Measurements from ENCODE around the gene MEDAG. TPM values are rescaled to one million over a fixed set of nuclear protein-coding genes. Genes with fewer than 3 reads are reported as not detected.

The MEDAG gene
- total RNA-seq, 3 donors from 2014 or later (not counting 1 experiment from before 2014, with no cell fraction given) = not detected

DNA sequence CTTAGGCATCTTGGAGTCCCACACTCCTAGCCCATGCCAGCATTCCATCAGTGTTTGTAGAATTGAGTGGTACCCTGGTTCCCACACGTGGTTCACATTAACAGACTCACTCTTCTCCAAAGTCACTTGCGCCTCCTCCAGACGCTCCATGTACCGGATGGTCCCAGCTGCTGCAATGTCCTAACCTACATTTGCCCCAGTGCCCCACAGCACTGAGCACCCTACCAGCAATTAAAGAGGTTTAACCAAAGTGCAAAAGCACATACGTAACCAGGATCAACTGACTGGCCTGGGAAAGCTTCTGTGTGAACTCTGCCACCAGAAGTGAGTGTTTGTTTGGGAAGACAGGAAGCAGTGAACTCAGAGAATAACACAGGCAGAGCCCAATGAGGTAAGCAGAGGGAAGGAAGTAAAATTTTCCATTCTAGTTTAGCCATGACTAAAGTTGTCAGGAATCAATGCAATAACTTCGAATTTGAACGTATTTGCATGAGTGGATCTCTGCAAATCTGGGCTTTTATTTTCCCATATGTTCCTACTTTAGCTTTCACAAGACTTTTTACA is 7.3 kb upstream of the MEDAG start:
- Histone ChIP-seq H3K4me1 (ENCODE audit: control insufficient read depth, insufficient read depth, low read length) (no peaks in the 10 kb centered on the region), H3K27ac (ENCODE audit: low read length) (no peak overlapping the region), H3K9me3 (ENCODE audit: control insufficient read depth, insufficient read depth, low read length) (no peaks in the 10 kb centered on the region), H3K36me3 (ENCODE audit: control insufficient read depth, insufficient read depth, low read length) (no peaks in the 10 kb centered on the region), H3K4me3 (ENCODE audit: low read length) (no peak overlapping the region), H3K27me3 (ENCODE audit: control insufficient read depth, insufficient read depth, low read length) (no peaks in the 10 kb centered on the region)
- H3K27me3 Mint-ChIP-seq (ENCODE audit: low read depth in 2 of 2) = peaks cover 23 to 28% of the 10 kb centered on the region in 2 donors
- no peaks in the 10 kb centered on the region for H3K36me3 Mint-ChIP-seq
- ATAC-seq (peak in 1 of 3 donors; percentile 38), DNase-seq (no peak)
- H3K4me3 Mint-ChIP-seq = no peak overlapping the region
- 57% methylated on average over 7 of the region's 7 CpGs for WGBS (ENCODE audit: insufficient coverage)
- H3K9me3 Mint-ChIP-seq = no peaks in the 10 kb centered on the region
- no peak overlapping the region for H3K27ac Mint-ChIP-seq
- TF ChIP-seq, protein P1, sequence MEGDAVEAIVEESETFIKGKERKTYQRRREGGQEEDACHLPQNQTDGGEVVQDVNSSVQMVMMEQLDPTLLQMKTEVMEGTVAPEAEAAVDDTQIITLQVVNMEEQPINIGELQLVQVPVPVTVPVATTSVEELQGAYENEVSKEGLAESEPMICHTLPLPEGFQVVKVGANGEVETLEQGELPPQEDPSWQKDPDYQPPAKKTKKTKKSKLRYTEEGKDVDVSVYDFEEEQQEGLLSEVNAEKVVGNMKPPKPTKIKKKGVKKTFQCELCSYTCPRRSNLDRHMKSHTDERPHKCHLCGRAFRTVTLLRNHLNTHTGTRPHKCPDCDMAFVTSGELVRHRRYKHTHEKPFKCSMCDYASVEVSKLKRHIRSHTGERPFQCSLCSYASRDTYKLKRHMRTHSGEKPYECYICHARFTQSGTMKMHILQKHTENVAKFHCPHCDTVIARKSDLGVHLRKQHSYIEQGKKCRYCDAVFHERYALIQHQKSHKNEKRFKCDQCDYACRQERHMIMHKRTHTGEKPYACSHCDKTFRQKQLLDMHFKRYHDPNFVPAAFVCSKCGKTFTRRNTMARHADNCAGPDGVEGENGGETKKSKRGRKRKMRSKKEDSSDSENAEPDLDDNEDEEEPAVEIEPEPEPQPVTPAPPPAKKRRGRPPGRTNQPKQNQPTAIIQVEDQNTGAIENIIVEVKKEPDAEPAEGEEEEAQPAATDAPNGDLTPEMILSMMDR (IDR thresholded peaks at IDR 0.05) = no peak
- peaks cover 0 to 6% of the 10 kb centered on the region in 2 donors for H3K4me1 Mint-ChIP-seq
- intact Hi-C loops (cut with micrococcal nuclease) = no loop called here

DNA sequence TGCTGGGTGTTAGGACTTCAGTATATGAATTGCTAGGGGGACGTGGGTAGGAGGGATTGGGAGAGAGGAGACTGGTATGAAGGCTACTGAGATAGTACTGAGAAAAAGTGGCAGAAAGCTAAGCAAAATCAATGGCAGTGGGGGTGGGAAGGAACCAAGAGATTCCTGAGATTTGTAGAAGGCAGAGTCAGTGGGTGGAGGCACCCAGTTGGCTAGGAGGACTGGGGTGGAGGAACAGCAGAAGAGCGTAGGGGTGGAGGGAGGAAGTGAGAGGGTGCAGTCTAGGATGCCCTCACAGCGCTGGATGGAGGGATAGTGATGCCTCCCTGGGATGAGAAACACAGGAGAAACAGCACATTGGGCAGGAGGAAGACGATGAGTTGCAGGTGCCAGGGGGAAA is 5.6 kb upstream of the MEDAG start:
- Mint-ChIP-seq H3K27me3 (ENCODE audit: low read depth in 2 of 2) (peaks cover 35 to 45% of the 10 kb centered on the region in 2 donors), H3K36me3 (no peaks in the 10 kb centered on the region), H3K9me3 (no peaks in the 10 kb centered on the region), H3K4me3 (no peak overlapping the region), H3K27ac (no peak overlapping the region), H3K4me1 (peaks cover 2 to 6% of the 10 kb centered on the region in 2 donors)
- 76% methylated on average over 4 of the region's 4 CpGs for WGBS (ENCODE audit: insufficient coverage)
- Histone ChIP-seq H3K27ac (ENCODE audit: low read length) (no peak overlapping the region), H3K27me3 (ENCODE audit: control insufficient read depth, insufficient read depth, low read length) (peaks cover 2% of the 10 kb centered on the region), H3K4me3 (ENCODE audit: low read length) (no peak overlapping the region), H3K4me1 (ENCODE audit: control insufficient read depth, insufficient read depth, low read length) (no peaks in the 10 kb centered on the region), H3K9me3 (ENCODE audit: control insufficient read depth, insufficient read depth, low read length) (no peaks in the 10 kb centered on the region), H3K36me3 (ENCODE audit: control insufficient read depth, insufficient read depth, low read length) (no peaks in the 10 kb centered on the region)
- intact Hi-C loops (cut with micrococcal nuclease) = no loop called here
- ATAC-seq (no peak), DNase-seq (no peak)
- TF ChIP-seq, protein P1 (IDR thresholded peaks at IDR 0.05) = no peak

DNA sequence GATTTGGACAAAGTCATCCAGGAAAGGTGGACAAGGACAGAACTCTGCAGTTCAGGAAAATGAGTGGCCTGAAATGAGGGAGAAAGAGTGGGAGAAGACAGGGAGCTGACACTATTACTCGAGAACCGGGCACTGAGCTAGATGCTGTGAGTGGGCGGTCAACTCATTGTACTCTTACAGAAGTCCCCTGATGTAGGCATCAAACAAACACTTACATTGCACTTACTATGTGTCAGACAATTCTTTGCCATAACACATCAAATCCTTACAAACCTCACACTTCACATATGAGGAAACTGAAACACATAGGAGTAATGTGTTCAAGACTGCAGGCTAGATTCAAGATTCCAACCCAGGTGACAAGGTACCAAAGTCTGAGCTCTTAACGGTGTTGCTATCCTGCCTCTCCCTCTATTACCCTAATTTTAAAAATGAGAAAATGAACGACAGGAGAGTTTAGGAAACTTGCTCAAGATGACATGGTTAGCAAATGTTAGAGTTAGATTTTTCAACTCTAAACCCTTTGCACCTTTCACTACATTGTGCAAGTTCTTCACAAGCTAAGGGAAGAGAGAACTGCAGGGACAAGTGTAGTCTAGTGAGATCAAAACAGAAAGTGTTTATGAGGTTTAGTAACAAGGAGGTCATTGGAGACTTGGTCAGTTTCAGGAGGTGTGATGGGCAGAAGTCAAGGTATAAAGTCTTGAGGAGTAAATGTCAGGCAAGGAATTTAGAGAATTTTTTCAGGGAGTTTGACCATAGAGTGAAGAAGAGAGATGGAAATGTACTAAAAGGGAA is 4.9 kb upstream of the MEDAG start:
- H3K36me3 ChIP-seq (ENCODE audit: control insufficient read depth, insufficient read depth, low read length) = no peaks in the 10 kb centered on the region
- TF ChIP-seq, protein P1 (IDR thresholded peaks at IDR 0.05) = no peak
- Mint-ChIP-seq H3K9me3 (no peaks in the 10 kb centered on the region), H3K36me3 (no peaks in the 10 kb centered on the region), H3K27me3 (ENCODE audit: low read depth in 2 of 2) (peaks cover 38 to 49% of the 10 kb centered on the region in 2 donors), H3K4me1 (peaks cover 4 to 6% of the 10 kb centered on the region in 2 donors), H3K27ac (no peak overlapping the region), H3K4me3 (no peak overlapping the region)
- H3K9me3 ChIP-seq (ENCODE audit: control insufficient read depth, insufficient read depth, low read length) = no peaks in the 10 kb centered on the region
- no peak overlapping the region for H3K27ac ChIP-seq (ENCODE audit: low read length)
- intact Hi-C loops (cut with micrococcal nuclease) = no loop called here
- no peak overlapping the region for H3K4me3 ChIP-seq (ENCODE audit: low read length)
- no peak for DNase-seq
- no peak for ATAC-seq
- peaks cover 6% of the 10 kb centered on the region for H3K27me3 ChIP-seq (ENCODE audit: control insufficient read depth, insufficient read depth, low read length)
- no peaks in the 10 kb centered on the region for H3K4me1 ChIP-seq (ENCODE audit: control insufficient read depth, insufficient read depth, low read length)
- WGBS (ENCODE audit: insufficient coverage) = 92% methylated on average over 3 of the region's 5 CpGs
